PC-9 (cell line): Measurements from ENCODE around the gene CBFB. TPM values are rescaled to one million over a fixed set of nuclear protein-coding genes. Genes with fewer than 3 reads are reported as not detected.

Source experiments
- BruUV-seq: library from RNA; stranded (reverse); fragments of 400-500 nt; replicated peaks from 2 replicates; lab custom pipeline; 2021; lab: Mats Ljungman, UMichigan
- CTCF ChIA-PET: fragments of 300-600 bp; sonication (Branson Sonifier 250); formaldehyde crosslinking; loops from one replicate; lab custom pipeline; 2022; ENCODE audit warnings: antibody characterized with exemption; lab: Charles Lee
- POLR2A ChIA-PET: fragments of 300-600 bp; sonication (Branson Sonifier 250); formaldehyde crosslinking; loops from one replicate; lab custom pipeline; 2022; ENCODE audit warnings: antibody characterized with exemption; ENCODE audit not compliant: unreplicated experiment; lab: Charles Lee
- DNase-seq, 2 experiments: peaks; one replicate each; pipeline versions ENCODE4 v3.0.0 to v3.0.0-alpha.2; 2015 to 2022; ENCODE audit warnings: mixed read lengths in 1 of 2
- H2AFZ ChIP-seq: fragments of 200-600 bp; sonication (generic); 2 replicates; pipeline ENCODE4 v1.8.1; 2017; ENCODE audit warnings: antibody characterized with exemption
- H3F3A ChIP-seq: fragments of 200-600 bp; sonication (generic); 2 replicates; pipeline ENCODE4 v1.8.1; 2017; ENCODE audit warnings: antibody characterized with exemption, mild to moderate bottlenecking, low read depth; ENCODE audit not compliant: insufficient read depth
- H3K27ac ChIP-seq: fragments of 200-600 bp; sonication (generic); 2 replicates; pipeline ENCODE4 v1.6.1; 2016; ENCODE audit warnings: mixed run types
- H3K27me3 ChIP-seq: fragments of 200-600 bp; sonication (generic); 2 replicates; pipeline ENCODE4 v1.6.1; 2016; ENCODE audit warnings: low read depth, mixed run types; ENCODE audit not compliant: insufficient read depth
- H3K36me3 ChIP-seq: fragments of 200-600 bp; sonication (generic); 2 replicates; pipeline ENCODE4 v1.6.1; 2016; ENCODE audit warnings: low read depth, mixed run types
- H3K4me1 ChIP-seq: fragments of 200-600 bp; sonication (generic); replicated peaks from 2 replicates; pipeline ENCODE4 v1.6.1; 2016; ENCODE audit warnings: mixed run types; ENCODE audit not compliant: insufficient read depth
- H3K4me2 ChIP-seq: fragments of 200-600 bp; sonication (generic); 2 replicates; pipeline ENCODE4 v1.6.1; 2017; ENCODE audit warnings: mixed run types
- H3K4me3 ChIP-seq: fragments of 200-600 bp; sonication (generic); 2 replicates; pipeline ENCODE4 v1.6.1; 2016; ENCODE audit warnings: mixed run types
- H3K79me2 ChIP-seq: fragments of 200-600 bp; sonication (generic); 2 replicates; pipeline ENCODE4 v1.6.1; 2017; ENCODE audit warnings: low read depth, mixed run types
- H3K9me2 ChIP-seq: fragments of 200-600 bp; sonication (generic); 2 replicates; pipeline ENCODE4 v1.8.1; 2017; ENCODE audit warnings: mild to moderate bottlenecking; ENCODE audit not compliant: insufficient read depth
- H3K9me3 ChIP-seq: fragments of 200-600 bp; sonication (generic); 2 replicates; pipeline ENCODE4 v1.8.1; 2016; ENCODE audit warnings: low read depth; ENCODE audit not compliant: insufficient read depth
- H4K20me1 ChIP-seq: fragments of 200-600 bp; sonication (generic); 2 replicates; pipeline ENCODE4 v1.8.1; 2017; ENCODE audit not compliant: insufficient read depth
- EZH2 ChIP-seq: fragments of 200-600 bp; sonication (generic); IDR thresholded peaks from 2 replicates; pipeline ENCODE4 v1.8.0; 2017; ENCODE audit warnings: antibody characterized with exemption, low read depth
- intact Hi-C: fragments of 100-400 bp; cut with micrococcal nuclease; formaldehyde crosslinking; loops from one replicate; pipeline ENCODE4 v1.10.0; 2022; ENCODE audit not compliant: unreplicated experiment
- total RNA-seq: library from RNA; stranded (reverse); gene quantifications from 2 replicates; pipeline ENCODE4 v1.2.3, GENCODE V29; 2021
- TF ChIP-seq, protein P1 (sequence below): fragments of 200-600 bp; sonication (generic); conservative IDR thresholded peaks from 2 replicates; pipeline ENCODE4 v1.6.1; 2017; ENCODE audit warnings: mixed run types, antibody characterized with exemption, mild to moderate bottlenecking, moderate library complexity

CBFB gene
- total RNA-seq, 1 experiment from 2014 or later, result 63.3 TPM

DNA sequence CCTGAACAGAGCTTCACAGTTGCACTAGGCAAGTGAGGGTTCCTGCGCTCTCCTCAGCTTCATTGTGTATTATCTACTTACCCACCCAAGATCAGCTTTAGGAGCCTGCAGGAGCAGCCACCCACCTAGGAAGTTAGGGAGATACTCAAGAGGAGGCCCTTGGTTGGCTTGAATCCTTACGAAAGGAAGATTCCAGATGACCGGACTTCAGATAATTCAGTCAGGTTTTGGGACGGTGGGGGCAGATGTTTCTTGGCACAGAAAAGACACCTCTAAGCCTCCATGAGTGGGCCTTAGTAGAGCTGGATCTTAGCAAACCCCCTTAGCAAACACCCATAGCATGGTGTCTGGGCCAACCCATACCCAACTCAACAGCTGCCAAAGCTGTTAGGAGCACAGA lies 2.4 kb upstream of the CBFB start:
- POLR2A ChIA-PET, result interaction anchor here (0.6 kb wide), 3 partner anchors 83 to 311 kb away, joined by 3 to 5 read pairs (median 5); partner anchors contain the start of gene PHAF1
- intact Hi-C loops, result no loop called here
- H3K27me3 ChIP-seq, result no peaks in the 10 kb centered on the region
- H3K4me1 ChIP-seq, result peaks cover 26% of the 10 kb centered on the region
- H3K27ac ChIP-seq, result no peak overlapping the region
- no peak overlapping the region for H3K4me2 ChIP-seq
- no peak for DNase-seq
- no peaks in the 10 kb centered on the region for H3K9me3 ChIP-seq
- H4K20me1 ChIP-seq, result 0 out of 2 replicates have a peak, but pooled peaks cover 4% of the 10 kb centered on the region
- peaks cover 24% of the 10 kb centered on the region for H3K79me2 ChIP-seq
- H3K4me3 ChIP-seq, result no peak overlapping the region
- no TSS peak for BruUV-seq
- no peak overlapping the region for H2AFZ ChIP-seq
- no peaks in the 10 kb centered on the region for H3K36me3 ChIP-seq
- H3K9me2 ChIP-seq, result no peaks in the 10 kb centered on the region
- CTCF ChIA-PET, result no interaction called here
- TF ChIP-seq, protein P1, sequence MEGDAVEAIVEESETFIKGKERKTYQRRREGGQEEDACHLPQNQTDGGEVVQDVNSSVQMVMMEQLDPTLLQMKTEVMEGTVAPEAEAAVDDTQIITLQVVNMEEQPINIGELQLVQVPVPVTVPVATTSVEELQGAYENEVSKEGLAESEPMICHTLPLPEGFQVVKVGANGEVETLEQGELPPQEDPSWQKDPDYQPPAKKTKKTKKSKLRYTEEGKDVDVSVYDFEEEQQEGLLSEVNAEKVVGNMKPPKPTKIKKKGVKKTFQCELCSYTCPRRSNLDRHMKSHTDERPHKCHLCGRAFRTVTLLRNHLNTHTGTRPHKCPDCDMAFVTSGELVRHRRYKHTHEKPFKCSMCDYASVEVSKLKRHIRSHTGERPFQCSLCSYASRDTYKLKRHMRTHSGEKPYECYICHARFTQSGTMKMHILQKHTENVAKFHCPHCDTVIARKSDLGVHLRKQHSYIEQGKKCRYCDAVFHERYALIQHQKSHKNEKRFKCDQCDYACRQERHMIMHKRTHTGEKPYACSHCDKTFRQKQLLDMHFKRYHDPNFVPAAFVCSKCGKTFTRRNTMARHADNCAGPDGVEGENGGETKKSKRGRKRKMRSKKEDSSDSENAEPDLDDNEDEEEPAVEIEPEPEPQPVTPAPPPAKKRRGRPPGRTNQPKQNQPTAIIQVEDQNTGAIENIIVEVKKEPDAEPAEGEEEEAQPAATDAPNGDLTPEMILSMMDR, result no peak
- no peak for TF ChIP-seq EZH2
- H3F3A ChIP-seq, result 0 out of 2 replicates have a peak, but pooled peaks cover 4% of the 10 kb centered on the region

DNA sequence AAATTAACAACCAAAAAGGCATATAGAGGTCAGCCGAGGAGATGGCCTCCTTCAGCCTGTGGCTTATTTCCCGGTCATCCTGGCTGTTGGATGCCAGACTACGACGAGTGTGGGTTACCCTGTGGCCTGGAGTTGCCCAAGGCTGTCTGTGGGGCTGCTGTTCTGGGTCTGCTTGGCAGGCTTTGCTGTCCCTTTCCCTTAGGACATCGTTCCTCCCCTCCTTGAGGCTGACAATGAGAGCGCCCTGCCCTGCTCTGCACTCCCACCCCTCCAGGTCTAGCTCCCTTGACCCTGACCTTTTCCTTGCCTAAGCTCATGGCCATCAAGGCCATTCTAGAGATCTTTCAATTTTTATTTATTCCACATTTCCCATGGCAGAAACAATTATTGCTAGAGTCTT lies 1.9 kb upstream of the CBFB start:
- no TSS peak for BruUV-seq
- H3K9me2 ChIP-seq, result no peaks in the 10 kb centered on the region

DNA sequence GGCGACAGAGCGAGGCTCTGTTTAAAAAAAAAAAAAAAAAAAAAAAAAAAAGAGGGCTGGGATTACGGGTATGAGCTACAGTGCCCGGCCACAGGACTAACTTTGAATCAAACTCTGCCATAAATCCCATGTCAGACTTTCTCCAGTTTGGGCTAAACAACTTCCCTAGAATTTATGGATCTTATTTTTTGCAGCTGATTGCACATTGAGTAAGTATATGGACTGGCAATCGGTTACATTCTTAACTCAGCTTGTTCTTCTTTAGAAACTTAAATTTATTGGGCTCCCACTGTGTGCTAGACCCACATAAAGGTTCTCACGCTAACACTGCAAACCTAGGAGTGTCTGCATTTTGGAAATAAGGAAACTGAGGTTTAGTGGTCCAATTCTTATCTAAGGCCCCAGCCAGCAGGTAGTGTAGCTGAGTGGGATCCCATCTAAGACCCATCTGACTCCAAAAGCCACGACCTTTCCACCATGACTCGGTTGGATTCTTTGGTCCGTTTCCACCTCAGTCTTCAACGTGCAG lies 718 bp upstream of the CBFB start:
- 0 out of 2 replicates have a peak, but pooled peaks cover 9% of the 10 kb centered on the region for H3K36me3 ChIP-seq
- DNase-seq, result no peak
- peak overlapping the region; percentile 93 for H3K4me2 ChIP-seq
- H3K27me3 ChIP-seq, result no peaks in the 10 kb centered on the region
- H2AFZ ChIP-seq, result peak overlapping the region; percentile 95
- H4K20me1 ChIP-seq, result 0 out of 2 replicates have a peak, but pooled peaks cover 8% of the 10 kb centered on the region
- TSS peak; percentile 95 for BruUV-seq
- ChIA-PET CTCF (interaction anchor here (1.4 kb wide), 1 partner anchor 10 kb away, joined by 7 read pairs; no protein-coding TSS in a partner anchor), POLR2A (interaction anchor here (0.6 kb wide), 1 partner anchor 337 kb away, joined by 14 read pairs; no protein-coding TSS in a partner anchor)
- H3K4me3 ChIP-seq, result peak overlapping the region; percentile 62
- peaks cover 18% of the 10 kb centered on the region for H3K4me1 ChIP-seq
- H3K27ac ChIP-seq, result peak overlapping the region; percentile 56
- H3F3A ChIP-seq, result peaks cover 4% of the 10 kb centered on the region; the same call in 1 of the 2 replicates
- H3K79me2 ChIP-seq, result peaks cover 41% of the 10 kb centered on the region
- no peaks in the 10 kb centered on the region for H3K9me3 ChIP-seq
- TF ChIP-seq EZH2, result no peak
- TF ChIP-seq, protein P1, result peak; percentile 30; the same call in 1 of the 2 replicates
- H3K9me2 ChIP-seq, result no peaks in the 10 kb centered on the region
- intact Hi-C loops, result no loop called here

More for the DNA sequence above, 1.9 kb upstream of the CBFB start:
- 0 out of 2 replicates have a peak, but pooled peaks cover 5% of the 10 kb centered on the region for H4K20me1 ChIP-seq
- H2AFZ ChIP-seq, result no peak overlapping the region
- no peak overlapping the region for H3K4me3 ChIP-seq
- no peak overlapping the region for H3K4me2 ChIP-seq
- H3K9me3 ChIP-seq, result no peaks in the 10 kb centered on the region
- ChIA-PET POLR2A (interaction anchor here (0.6 kb wide), 3 partner anchors 83 to 311 kb away, joined by 3 to 5 read pairs (median 5); partner anchors contain the start of gene PHAF1), CTCF (no interaction called here)
- peaks cover 4% of the 10 kb centered on the region; the same call in 1 of the 2 replicates for H3F3A ChIP-seq
- intact Hi-C loops, result no loop called here
- no peaks in the 10 kb centered on the region for H3K27me3 ChIP-seq
- no peak overlapping the region for H3K27ac ChIP-seq
- no peak for DNase-seq
- TF ChIP-seq, protein P1, result no peak
- no peak for TF ChIP-seq EZH2
- peaks cover 26% of the 10 kb centered on the region for H3K4me1 ChIP-seq
- 0 out of 2 replicates have a peak, but pooled peaks cover 2% of the 10 kb centered on the region for H3K36me3 ChIP-seq
- peaks cover 29% of the 10 kb centered on the region for H3K79me2 ChIP-seq
